GM19099 (cell line): Measurements from ENCODE around the gene OR10T2.

Source experiments
- POLR2A ChIP-seq: IDR thresholded peaks from 3 replicates; pipeline ENCODE4 v1.6.1; 2011; ENCODE audit warnings: low read depth; ENCODE audit not compliant: insufficient read length; ENCODE audit errors: extremely low read depth

Gene OR10T2, protein sequence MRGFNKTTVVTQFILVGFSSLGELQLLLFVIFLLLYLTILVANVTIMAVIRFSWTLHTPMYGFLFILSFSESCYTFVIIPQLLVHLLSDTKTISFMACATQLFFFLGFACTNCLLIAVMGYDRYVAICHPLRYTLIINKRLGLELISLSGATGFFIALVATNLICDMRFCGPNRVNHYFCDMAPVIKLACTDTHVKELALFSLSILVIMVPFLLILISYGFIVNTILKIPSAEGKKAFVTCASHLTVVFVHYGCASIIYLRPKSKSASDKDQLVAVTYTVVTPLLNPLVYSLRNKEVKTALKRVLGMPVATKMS

DNA sequence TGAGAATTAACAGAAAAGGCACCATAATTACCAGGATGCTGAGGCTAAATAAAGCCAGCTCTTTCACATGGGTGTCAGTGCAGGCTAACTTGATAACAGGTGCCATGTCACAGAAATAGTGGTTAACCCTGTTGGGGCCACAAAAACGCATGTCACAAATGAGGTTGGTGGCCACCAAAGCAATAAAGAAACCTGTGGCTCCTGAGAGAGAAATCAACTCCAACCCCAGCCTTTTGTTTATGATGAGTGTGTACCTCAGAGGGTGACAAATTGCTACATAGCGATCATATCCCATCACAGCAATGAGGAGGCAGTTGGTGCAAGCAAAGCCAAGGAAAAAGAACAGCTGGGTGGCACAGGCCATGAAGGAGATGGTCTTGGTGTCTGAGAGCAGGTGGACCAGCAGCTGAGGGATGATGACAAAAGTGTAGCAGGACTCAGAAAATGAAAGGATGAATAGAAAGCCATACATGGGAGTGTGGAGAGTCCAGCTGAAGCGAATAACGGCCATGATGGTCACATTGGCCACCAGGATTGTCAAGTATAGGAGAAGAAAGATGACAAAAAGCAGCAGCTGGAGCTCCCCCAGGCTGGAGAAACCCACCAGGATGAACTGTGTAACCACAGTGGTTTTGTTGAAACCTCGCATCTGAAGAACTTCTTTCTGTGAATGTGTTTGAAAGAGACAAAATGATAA is at the start of gene OR10T2:
Gene OR10T2, minus strand, starts transcription at position 649 of the 697 bp plus-strand sequence. Its CDS starts 0 bp downstream, at position 649.
- no peak for TF ChIP-seq POLR2A

DNA sequence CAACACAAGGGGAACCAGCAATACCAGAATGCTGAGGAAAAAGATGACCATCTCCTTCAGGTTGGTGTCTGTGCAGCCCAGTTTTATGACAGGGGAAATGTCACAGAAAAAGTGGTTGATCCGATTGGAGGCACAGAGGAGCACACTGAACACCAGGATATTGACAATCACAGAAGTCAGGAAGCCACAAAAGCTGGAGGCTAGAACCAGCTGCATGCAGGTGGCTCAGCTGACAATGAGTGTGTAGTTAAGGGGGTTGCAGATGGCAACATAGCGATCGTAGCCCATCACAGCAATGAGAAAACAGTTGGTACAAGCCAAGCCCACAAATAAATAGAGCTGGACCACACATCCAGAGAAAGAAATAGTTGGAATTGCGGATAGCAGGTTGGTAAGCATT is 46.1 kb upstream of the OR10T2 start:
- TF ChIP-seq POLR2A = no peak

DNA sequence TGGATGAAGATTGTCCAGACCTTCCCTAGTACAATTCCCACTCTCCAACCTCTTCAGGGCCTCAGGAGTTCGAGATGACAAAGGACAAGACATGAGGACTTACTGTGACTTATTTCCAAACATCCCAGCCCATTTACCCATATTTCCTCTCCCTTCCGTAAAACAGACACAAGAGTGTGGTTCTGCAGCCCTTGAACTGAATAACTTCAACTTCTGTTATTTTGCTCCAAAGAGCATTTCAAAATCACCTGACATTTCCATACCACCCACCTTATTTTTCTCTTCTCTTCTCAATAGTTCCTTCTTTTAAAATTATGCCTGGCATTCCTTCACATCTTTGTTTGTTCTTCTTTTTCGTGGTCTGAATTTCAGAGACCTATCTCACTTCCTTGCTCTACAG is 35.5 kb upstream of the OR10T2 start:
- no peak for TF ChIP-seq POLR2A

DNA sequence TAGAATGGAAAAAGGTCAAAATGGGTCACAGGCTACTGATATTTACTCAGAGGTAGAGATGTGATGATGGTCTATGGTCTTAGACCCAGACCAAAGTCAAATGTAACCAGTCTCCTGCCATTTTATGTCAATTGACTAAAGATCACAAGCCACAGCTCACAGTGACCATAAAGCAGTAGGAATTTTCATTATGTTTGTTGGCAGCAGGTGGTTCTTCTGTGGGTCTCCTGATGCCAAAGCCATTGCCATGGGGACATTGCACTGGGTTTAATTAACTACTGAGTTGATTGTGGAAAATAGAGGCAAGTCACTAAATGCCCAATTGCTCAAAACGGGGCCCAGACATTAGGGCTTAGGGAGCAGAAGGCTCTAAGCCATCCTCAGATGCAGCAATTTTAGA is 26.9 kb upstream of the OR10T2 start, which contains the start of gene OR10K2:
Gene OR10K2, minus strand, starts transcription at position 101 of the 400 bp plus-strand sequence. CDS start 5,371 bp downstream, outside the sequence.
- TF ChIP-seq POLR2A = no peak

DNA sequence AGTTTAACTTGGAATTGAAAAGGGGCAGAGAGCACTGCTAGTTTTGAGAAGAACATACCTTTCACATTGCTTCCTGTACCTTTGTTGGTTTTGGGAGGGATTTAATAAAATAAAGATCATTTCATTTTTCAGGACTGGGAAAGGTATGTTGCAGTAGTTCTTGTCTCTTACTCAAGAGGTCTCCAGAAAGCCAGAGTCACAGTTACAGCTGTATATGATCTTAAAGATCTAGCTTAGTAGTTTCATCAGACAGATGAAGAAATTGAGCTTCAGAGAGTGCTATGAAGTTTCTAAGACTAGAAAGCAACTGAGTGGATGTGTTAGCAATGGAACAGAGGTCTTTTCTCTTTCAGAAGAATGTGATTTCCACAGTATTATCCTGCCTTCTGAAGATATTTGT is 25.8 kb upstream of the OR10T2 start:
- no peak for TF ChIP-seq POLR2A

DNA sequence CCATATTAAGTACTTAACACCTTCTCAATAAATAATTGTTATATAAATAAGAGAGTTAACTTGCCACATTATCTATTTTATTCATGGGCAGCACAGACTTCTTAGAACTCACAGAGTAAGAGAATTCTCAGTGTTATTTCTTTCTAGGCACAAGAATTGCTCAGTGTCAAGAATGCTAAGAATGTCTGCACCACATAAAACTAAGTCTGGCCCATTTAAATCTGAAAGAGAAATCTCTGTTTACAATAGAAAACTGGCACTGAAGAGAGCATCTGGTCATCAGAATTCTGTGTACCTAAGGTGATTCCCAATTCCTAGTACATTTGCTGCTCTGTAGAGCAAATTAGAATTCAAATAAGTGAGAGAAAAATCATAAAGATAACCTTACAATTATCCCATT is 22.9 kb upstream of the OR10T2 start:
- no peak for TF ChIP-seq POLR2A

DNA sequence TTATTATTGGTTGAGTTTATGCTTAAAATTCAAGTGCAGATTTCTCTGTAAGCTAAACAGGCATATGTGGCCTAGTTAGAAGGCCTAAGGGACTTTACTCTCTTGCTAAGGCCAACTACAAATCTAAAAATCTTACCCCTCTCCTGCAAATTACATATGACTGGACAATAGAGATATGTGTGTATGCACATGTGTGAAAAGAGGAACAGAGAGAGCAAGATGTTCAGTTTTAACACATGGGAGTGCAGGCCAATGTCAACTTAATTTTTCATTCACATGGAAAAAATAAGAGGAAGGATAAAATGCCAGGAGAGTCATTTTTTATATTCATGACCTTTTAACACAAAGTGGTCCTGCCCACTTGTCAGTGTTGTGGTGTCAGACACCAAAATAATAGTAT is 18.3 kb upstream of the OR10T2 start:
- no peak for TF ChIP-seq POLR2A

DNA sequence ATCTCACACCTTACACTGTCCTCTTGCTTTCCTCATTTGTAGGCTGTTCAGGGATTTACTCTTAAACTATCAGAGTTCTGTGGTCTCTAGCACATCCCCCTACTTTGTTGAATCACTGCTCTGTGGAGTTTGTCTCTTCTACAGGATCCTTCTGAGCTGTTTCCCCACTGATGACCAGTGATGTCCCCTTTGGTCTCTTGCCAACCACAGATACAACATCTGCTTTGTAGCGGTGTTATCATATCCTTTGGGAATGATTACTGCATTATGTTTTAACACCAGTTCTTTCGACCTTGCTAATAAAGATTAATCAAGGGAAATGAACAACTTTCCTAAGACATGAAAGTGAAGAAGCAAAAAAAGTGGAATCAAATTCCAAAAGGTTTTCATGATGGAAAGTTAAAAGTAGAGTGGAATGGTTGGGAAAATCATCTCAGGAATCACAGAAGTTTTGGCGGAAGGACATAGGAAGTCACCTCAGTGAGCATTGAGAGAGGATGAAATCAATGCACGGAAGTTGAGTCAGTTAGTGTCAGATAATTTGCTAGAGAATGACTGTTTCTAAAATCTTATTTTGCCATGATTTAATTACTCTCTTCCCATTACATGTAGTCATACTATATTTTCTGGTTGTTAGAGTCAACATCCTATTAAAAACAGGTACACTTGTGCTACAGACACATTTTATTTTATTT is 15.5 kb upstream of the OR10T2 start:
- no peak for TF ChIP-seq POLR2A

DNA sequence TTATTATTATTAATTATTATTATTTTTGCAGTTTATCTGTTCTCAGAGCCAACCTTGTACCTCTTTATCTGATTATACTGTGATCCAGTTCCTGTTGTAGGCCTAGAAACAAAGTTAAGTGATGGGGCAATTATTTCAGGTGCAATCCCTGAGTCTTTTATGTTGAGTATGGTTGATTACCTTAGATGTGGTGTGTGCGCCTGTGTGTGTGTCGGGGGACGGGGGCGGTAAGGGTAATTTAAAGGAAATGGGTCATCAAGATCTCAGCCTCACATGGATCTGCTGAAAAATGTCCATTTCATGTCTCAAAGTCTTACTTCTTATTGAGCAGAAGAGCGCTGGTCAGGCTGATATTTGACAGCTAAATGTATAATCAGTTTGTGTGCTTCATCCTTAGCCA is 7.8 kb upstream of the OR10T2 start:
- no peak for TF ChIP-seq POLR2A

DNA sequence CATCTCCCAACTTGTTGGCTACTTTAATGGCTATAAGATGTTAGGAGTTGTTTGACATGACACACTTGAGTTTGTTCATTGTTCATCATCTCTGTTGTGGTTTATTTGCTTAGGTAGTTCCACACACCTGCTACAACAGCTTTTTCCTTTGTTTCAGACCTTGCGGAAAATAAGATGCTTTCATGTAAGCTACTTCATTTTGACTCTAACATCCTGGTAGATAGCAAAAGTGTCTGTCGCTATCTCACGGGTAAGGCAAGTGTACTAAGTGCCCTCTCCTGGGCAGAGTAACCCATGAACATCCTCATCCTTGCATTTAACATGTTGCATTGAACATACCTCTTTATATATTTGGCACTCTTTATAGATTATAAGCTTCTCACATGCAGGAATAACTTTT is 1.6 kb upstream of the OR10T2 start:
- no peak for TF ChIP-seq POLR2A

DNA sequence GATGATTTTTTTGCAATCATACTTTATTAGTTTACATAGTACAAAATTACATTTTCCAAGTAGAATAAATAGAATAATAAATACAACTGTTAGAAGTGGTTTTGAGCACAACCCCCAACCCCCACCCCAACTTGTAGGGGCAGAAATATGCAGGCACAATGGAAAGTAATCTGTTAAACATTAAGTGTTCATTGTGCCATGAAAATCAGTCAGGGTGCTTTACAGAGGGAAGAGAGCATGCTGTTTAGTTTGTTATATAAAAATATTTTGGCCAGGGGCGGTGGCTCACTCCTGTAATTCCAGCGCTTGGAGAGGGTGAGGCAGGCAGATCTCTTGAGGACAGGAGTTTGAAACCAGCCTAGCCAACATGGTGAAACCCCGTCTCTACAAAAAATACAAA is 2.6 kb downstream of the OR10T2 start:
- no peak for TF ChIP-seq POLR2A

DNA sequence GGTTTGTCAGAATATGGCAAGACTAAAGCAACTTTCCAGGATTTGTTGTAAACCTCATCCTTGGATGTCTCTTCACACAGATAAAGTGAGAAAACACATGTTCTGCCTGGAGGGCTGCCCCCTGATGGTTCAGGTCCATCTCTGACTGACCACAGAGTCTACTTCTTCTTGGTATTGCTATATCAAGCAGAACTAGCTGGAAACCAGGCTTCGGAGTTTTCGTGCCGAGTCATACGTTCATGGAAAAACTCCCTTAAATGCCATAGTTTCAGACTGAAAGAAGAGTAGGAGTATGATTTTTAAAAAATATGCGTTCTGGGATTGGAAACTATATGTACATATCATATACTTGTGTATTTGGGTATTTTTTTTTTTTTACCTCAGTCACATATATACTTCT is 5.8 kb downstream of the OR10T2 start:
- TF ChIP-seq POLR2A = no peak

DNA sequence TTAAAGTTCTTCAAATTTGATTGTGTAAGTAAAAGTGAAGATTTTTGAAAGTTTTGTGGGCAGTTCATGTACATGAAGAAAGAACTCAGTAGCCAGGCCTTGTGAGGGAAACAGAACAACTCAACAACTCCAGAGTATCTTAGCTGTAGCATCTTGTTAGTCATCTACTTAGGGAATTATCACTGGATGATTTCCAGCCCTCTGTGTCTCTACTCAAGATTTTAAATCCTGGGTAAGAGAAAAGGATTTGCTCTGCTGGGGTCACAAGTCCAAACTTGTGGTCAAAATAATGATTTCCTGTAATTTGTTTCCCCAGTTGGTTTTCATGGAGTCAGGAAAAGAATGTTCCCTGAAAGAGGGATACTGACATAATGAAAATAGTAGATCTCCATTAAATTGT is 8.2 kb downstream of the OR10T2 start:
- no peak for TF ChIP-seq POLR2A

DNA sequence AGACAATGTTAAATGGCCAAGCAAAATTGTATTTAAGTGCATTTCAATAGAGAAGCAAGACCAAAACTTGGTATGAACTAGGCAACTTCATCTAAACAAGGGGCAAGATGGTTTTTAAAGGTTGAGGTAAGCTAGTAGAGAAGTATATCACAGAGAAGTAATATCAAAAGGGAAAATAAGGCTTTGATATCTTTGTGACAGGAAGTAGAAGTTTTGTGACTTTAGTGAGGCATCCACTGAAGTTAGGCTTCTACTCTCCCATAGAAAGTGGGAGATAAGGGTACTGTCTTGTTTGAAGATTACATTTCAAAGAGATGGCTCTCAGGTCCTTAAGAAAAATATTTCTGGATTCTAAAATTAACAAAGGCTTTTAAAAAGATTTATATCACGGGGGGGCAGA is 8.9 kb downstream of the OR10T2 start:
- no peak for TF ChIP-seq POLR2A

DNA sequence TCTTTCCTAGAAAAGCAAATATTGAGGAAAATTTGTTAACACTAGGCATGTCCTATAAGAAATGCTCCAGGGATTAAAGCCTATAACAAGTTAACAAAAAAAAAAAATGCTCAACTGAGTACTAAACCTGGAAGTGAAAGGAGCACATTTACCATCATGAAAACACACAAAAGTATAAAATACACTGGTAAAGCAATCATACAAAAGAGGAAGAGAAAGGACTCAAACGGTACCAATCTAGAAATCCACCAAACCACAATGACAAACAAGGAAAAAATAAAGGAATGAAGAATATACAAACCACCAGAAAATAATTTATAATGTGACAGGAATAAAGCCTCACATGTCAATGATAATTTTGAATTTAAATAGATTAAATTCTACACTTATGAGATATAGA is 24.4 kb downstream of the OR10T2 start:
- TF ChIP-seq POLR2A = no peak
